HG02840 (cell line): ENCODE measurements around the gene PLXNA2.

Experiments used
- ATAC-seq: cut with Tn5 transposase; IDR thresholded peaks from one replicate; pipeline ENCODE4 v1.9.1; 2021; ENCODE audit warnings: mild to moderate bottlenecking, moderate library complexity, moderate number of reproducible peaks; ENCODE audit not compliant: unreplicated experiment, low FRiP score

Gene PLXNA2

DNA sequence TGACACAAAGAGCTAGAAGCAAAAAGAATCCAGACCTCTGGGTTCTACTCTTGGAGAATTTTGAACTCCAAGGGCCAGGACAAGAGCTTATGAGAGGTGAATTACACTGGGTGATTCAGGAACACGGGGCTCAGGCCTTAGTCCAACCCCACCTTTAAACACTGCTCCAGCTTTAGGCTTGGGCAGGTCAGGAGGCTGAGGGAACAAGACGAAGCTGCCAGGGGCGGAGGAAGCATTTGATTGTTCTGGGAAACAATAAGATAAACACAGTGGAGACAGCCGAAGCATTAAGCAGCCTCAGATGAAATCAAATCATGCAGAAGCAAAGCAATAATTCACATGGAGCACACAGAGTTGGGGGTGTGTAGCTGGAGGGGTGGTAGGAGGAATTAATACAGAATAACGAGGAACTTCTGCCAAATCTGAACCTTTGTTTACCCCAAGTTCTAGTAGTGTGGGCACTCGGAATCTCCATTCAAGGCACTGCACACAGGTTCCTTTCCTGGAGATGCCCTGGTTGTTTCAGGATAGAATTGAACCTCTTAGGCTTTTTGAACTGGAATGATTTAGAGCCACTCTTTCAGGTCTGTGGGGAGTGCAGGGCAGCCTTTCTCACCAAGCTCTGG, 93.2 kb downstream of the PLXNA2 start:
- no peak for ATAC-seq

DNA sequence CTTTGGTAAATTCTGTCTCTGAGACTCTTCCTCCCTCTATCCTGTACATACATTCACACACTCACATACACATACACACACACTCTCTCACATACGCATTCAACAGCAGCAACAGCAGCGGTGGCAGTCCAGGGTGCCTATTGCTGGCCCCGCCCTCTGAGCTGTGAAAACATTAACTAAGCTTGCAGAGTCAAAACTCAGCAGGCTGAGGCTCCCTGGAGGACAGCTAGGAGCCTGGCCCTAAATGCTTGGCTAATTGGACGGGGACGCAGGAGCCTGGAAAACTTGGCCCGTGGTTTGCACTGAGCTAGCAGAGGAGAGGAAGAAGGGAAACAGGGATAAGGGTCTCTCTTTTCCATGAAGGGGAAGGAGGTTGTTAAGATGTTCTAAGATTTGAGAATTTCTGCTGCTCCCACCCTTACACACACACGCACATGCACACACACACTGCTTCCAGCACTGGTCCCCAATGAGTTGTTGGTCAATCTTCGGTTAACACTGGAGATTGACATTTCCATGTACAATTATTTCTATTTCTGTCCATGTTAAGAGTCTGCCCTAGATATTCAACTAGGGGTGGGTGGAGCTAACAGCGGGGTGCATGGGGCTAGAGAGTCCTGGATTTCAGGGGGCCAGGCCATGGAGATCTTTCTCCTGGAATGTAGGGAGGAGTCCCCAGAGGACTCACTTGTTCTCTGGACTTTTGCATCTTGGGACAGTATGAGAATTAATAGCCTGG, 94.2 kb downstream of the PLXNA2 start:
- ATAC-seq = no peak

DNA sequence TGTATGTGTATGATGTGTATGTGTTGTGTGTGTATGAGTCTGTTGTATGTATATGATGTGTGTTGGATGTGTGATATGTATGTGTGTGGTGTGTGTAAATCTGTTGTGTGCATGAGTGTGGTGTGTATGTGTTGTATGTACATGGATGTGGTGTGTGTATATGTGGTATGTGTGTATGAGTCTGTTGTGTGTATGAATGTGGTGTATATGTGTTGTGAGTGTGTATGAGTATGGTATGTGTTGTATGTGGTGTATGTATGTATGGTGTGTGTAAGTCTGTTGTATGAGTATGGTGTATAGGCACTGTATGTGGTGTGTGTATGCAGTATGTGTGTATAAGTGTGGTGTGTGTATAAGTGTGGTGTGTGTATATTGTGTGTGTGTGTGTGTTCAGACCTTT, 95.0 kb downstream of the PLXNA2 start:
- no peak for ATAC-seq

- ATAC-seq = no peak
These were observed 95.8 kb downstream of the PLXNA2 start for GRCh38 chr1:208148380-208148779.

GRCh38 chr1:208146650-208147049, 97.5 kb downstream of the PLXNA2 start:
- ATAC-seq = no peak

- ATAC-seq = no peak
These were observed 99.0 kb downstream of the PLXNA2 start for GRCh38 chr1:208145167-208145566.

- no peak for ATAC-seq
These were observed 101.4 kb downstream of the PLXNA2 start for GRCh38 chr1:208142590-208143382.

GRCh38 chr1:208141610-208142192, 102.5 kb downstream of the PLXNA2 start:
- ATAC-seq = no peak

DNA sequence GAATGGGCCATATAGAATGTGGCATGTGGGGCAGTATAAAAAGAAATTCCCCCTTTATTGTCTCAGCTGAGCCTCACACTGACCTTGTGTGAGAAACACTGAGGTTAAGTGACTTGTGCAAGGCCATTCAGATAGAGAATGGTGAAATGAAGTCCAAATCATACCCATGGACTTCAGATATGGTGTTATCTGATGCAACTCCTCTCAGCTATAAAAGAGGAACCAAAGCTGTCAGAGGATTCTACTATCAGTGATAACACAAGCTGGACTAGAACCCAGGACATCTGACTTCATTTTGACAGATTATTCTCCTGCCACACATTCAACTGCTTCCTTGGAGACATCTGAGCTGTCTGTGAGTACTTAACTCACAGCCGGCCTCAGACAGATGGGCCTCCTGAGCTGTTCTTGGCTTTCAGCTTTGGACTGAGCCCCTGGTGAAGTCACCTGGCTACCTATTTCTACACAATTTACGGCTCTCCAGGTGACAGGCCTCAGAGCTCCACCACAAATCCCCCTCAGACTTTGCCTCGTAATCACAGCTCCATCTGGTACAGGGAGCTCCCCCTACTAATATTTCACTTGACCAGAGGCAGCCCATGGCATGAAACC, 104.6 kb downstream of the PLXNA2 start:
- ATAC-seq = no peak

- ATAC-seq = no peak
These were observed 107.0 kb downstream of the PLXNA2 start for GRCh38 chr1:208137193-208137592.

DNA sequence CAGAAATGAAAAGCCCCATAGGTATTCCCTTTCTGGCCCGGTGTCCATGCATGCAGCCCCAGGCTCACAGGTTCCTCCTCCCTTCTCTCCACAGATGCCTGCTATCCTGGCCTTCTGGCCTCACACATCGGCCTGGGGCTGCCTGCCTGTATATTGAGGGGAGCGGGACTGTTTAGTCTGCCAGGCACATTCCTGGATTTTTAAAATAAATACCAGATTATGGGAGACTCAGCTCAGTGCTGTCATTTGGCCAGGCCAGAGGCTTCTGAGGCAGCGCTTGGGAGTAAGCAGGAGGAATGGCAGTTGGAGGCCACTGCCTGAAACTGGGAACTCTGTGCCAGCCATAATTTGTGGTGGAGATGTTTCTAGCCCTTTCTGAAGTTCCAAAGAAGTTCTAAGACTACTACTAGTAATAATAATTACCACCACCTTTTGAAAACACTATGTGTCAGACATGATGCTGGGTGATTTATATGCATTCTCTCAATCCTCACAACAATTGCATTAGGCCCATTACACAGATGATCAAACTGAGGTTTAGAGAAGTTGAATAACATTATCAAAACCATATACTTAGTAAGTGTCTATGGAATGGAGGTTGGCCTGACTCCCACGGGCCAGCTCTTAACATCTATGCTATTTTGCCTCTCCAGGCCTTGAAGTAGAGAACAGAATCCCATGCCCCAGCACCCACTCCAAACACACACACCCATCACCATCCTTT, 107.6 kb downstream of the PLXNA2 start:
- no peak for ATAC-seq

DNA sequence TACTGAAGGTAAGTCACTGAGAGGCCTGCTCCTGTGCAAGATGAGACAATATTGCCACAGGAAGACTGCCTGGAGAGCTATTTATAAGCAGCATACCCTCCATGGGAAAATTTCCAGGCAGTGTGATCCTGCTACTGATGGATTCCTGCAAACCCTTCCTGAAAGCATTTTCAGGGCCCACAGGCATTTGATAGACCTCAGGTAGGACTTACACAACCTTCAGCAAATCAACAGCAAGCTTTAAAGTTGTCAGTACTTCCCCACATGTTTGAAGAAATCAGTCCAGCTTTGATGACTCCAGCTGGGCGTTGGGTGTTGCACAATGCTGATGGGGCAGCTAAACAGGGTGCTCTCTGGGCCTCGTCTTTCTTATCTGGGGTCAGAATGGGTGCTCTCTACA, 108.8 kb downstream of the PLXNA2 start:
- no peak for ATAC-seq

DNA sequence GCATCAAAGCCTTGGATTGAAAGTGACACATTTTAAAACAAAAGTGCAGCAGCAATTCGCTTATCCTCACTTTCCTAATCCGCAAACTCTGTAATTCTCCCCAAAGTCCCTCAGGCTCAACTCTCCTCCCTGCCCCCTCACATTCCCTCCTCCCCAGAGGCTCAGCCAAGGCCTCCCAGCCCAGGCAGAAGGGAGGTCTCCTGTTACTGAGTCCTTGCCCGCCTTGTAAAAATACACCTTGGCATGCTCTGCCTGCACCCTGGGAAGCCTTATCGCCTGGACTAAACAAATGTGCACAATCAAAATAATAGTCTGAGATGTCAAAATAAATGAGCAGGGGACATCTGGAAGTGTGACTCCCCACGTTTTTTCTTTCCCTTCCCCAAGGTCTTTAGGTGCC, 109.7 kb downstream of the PLXNA2 start:
- ATAC-seq = no peak

- no peak for ATAC-seq
These were observed 110.8 kb downstream of the PLXNA2 start for GRCh38 chr1:208133355-208133754.

GRCh38 chr1:208132287-208132882, 111.8 kb downstream of the PLXNA2 start:
- peak; percentile 67 for ATAC-seq

DNA sequence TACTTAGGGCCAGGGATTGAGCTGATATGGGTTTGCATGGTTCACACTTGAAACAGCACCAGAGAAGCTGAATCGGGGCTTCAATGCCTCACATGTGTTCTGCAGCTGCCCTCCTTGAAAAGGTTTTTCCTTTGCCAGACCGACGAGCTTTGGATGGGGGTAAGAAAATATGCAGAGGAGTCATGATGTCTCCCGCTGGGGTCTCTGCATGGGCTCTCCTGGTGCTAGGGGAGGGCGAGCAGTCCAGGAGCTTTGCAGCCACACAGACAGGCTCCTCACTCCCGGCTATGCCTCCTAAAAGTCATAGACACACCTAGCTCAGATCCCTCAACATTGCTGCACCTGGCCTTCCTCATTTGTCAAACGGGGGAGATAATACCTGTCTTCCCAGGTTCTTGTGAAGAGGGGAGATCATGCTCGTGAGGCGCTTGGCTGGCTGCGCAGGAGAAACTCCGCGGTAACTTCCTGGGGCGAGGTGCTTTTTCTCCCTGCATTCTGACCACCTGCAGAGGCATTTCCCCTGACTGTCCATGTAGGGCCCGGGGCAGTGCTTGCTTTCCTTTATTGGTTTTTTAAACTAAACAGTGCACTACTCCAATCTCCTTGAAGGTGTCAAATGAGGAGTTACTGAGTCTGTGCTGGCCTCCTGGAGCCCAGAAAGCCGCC, 112.4 kb downstream of the PLXNA2 start:
- ATAC-seq = peak; percentile 15

DNA sequence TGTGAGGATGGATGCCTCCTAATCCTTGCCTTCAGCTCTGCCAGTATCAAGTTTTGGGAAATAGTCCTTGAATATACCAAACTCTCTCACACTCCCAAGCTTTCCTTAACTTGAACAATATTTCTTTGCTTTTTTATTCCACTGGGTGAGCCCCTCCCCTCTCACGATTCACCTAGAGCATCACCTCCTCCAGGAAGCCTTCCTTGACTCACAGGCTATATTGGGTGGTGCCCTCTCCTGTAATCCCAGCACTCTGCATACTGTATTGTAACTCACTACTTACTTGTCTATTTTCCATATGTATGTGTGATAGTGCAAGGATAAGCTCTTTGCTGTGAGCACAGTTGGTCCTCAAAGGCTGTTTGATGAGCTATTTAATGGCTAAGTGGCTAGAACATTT, 114.7 kb downstream of the PLXNA2 start:
- no peak for ATAC-seq

DNA sequence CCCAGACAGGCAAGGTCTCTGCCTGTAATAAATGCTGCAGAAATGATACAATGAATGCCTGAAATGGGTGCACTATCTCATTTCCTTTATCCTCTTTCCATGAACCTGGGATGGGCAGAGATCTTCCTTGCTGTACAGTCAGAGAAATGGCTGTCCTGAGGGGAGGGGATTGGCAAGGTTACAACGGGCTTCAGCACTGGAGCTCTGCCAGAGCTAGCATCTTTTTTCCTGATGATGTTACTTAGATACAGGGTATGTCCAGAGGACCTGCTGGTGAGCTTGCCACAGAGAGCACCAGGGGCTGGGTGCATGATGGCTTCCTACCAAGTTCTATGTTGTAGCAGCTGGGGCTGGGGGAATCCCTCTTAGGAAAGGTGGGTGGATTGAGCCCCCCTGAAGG, 115.1 kb downstream of the PLXNA2 start:
- no peak for ATAC-seq
